IPS-NIHi7 (cell line): Measurements from ENCODE around the gene APOC3.
A peak's percentile ranks its signal among the peaks of the same experiment; 100 is the strongest.

Experiments
- DNase-seq: peaks from one replicate; pipeline ENCODE4 v3.0.0; 2012; ENCODE audit warnings: mixed read lengths; ENCODE audit errors: extremely low spot score

APOC3 gene

GRCh38 chr11:116874251-116874650 lies 44.5 kb downstream of the APOC3 start:
- no peak for DNase-seq

GRCh38 chr11:116875194-116875593 lies 45.5 kb downstream of the APOC3 start:
- DNase-seq: no peak

- DNase-seq: no peak
These were observed 46.9 kb downstream of the APOC3 start for GRCh38 chr11:116876656-116877055.

- peak; percentile 67 for DNase-seq
These were observed 50.3 kb downstream of the APOC3 start for GRCh38 chr11:116879800-116880625.

GRCh38 chr11:116881143-116881542 lies 51.4 kb downstream of the APOC3 start:
- no peak for DNase-seq

- no peak for DNase-seq
These were observed 52.7 kb downstream of the APOC3 start for GRCh38 chr11:116882386-116882785.
